ENCODE measurements around the gene UGDH. TPM values are rescaled to one million over a fixed set of nuclear protein-coding genes. Genes with fewer than 3 reads are reported as not detected.

UGDH gene
- total RNA-seq, 1 experiment from 2014 or later: 50.9 TPM

- ChIA-PET POLR2A (interaction anchor here (1.1 kb wide), 1 partner anchor 17 kb away, joined by 4 read pairs; no protein-coding TSS in a partner anchor), CTCF (interaction anchor here (0.6 kb wide), 2 partner anchors 14 to 279 kb away, joined by 3 to 5 read pairs; no protein-coding TSS in a partner anchor)
- TF ChIP-seq CTCF (IDR thresholded peaks at IDR 0.05; ENCODE audit: unreplicated experiment): no peak
- no peak overlapping the region for H3K27ac Mint-ChIP-seq (ENCODE audit: low read depth, unreplicated experiment)
- intact Hi-C loops (cut with micrococcal nuclease): no loop called here
- no peak overlapping the region for H3K4me3 Mint-ChIP-seq (ENCODE audit: unreplicated experiment)
- no peak for DNase-seq (ENCODE audit: unreplicated experiment)
- H3K4me1 Mint-ChIP-seq (ENCODE audit: insufficient read depth, unreplicated experiment): peaks cover 7% of the 10 kb centered on the region
- H3K27me3 Mint-ChIP-seq (ENCODE audit: insufficient read depth, unreplicated experiment): no peaks in the 10 kb centered on the region
- no peaks in the 10 kb centered on the region for H3K9me3 Mint-ChIP-seq (ENCODE audit: unreplicated experiment)
- no TSS peak for BruUV-seq (replicated peaks)
- peaks cover 38% of the 10 kb centered on the region for H3K36me3 Mint-ChIP-seq (ENCODE audit: insufficient read depth, unreplicated experiment)
Observed at GRCh38 chr4:39497909-39498726, 29.1 kb downstream of the UGDH start.

- DNase-seq (ENCODE audit: unreplicated experiment): no peak
- H3K9me3 Mint-ChIP-seq (ENCODE audit: unreplicated experiment): no peaks in the 10 kb centered on the region
- ChIA-PET CTCF (interaction anchor here (0.6 to 1.3 kb wide), 2 partner anchors 18 to 482 kb away, joined by 4 to 6 read pairs; partner anchors contain the start of gene PDS5A), POLR2A (interaction anchor here (1.2 to 2.1 kb wide), 2 partner anchors 14 to 143 kb away, joined by 3 to 5 read pairs; no protein-coding TSS in a partner anchor)
- H3K27me3 Mint-ChIP-seq (ENCODE audit: insufficient read depth, unreplicated experiment): no peaks in the 10 kb centered on the region
- no peak overlapping the region for H3K27ac Mint-ChIP-seq (ENCODE audit: low read depth, unreplicated experiment)
- peaks cover 24% of the 10 kb centered on the region for H3K36me3 Mint-ChIP-seq (ENCODE audit: insufficient read depth, unreplicated experiment)
- intact Hi-C loops (cut with micrococcal nuclease): no loop called here
- TF ChIP-seq CTCF (IDR thresholded peaks at IDR 0.05; ENCODE audit: unreplicated experiment): no peak
- BruUV-seq (replicated peaks): no TSS peak
- H3K4me1 Mint-ChIP-seq (ENCODE audit: insufficient read depth, unreplicated experiment): no peaks in the 10 kb centered on the region
- H3K4me3 Mint-ChIP-seq (ENCODE audit: unreplicated experiment): no peak overlapping the region
Observed at GRCh38 chr4:39495446-39496213, 31.6 kb downstream of the UGDH start.

GRCh38 chr4:39494354-39494753 lies 32.9 kb downstream of the UGDH start:
- no peak for DNase-seq (ENCODE audit: unreplicated experiment)
- ChIA-PET POLR2A (no interaction called here), CTCF (interaction anchor here (1.2 kb wide), 1 partner anchor 25 kb away, joined by 3 read pairs; no protein-coding TSS in a partner anchor)
- no peak for TF ChIP-seq CTCF (IDR thresholded peaks at IDR 0.05; ENCODE audit: unreplicated experiment)
- no peaks in the 10 kb centered on the region for H3K4me1 Mint-ChIP-seq (ENCODE audit: insufficient read depth, unreplicated experiment)
- no TSS peak for BruUV-seq (replicated peaks)
- H3K27ac Mint-ChIP-seq (ENCODE audit: low read depth, unreplicated experiment): no peak overlapping the region
- H3K4me3 Mint-ChIP-seq (ENCODE audit: unreplicated experiment): no peak overlapping the region
- H3K27me3 Mint-ChIP-seq (ENCODE audit: insufficient read depth, unreplicated experiment): no peaks in the 10 kb centered on the region
- intact Hi-C loops (cut with micrococcal nuclease): no loop called here
- H3K36me3 Mint-ChIP-seq (ENCODE audit: insufficient read depth, unreplicated experiment): peaks cover 11% of the 10 kb centered on the region
- H3K9me3 Mint-ChIP-seq (ENCODE audit: unreplicated experiment): no peaks in the 10 kb centered on the region

- intact Hi-C loops (cut with micrococcal nuclease): no loop called here
- Mint-ChIP-seq H3K27ac (ENCODE audit: low read depth, unreplicated experiment) (no peak overlapping the region), H3K27me3 (ENCODE audit: insufficient read depth, unreplicated experiment) (no peaks in the 10 kb centered on the region), H3K4me1 (ENCODE audit: insufficient read depth, unreplicated experiment) (no peaks in the 10 kb centered on the region), H3K4me3 (ENCODE audit: unreplicated experiment) (no peak overlapping the region), H3K36me3 (ENCODE audit: insufficient read depth, unreplicated experiment) (no peaks in the 10 kb centered on the region), H3K9me3 (ENCODE audit: unreplicated experiment) (no peaks in the 10 kb centered on the region)
- DNase-seq (ENCODE audit: unreplicated experiment): no peak
- CTCF ChIA-PET: no interaction called here
- no peak for TF ChIP-seq CTCF (IDR thresholded peaks at IDR 0.05; ENCODE audit: unreplicated experiment)
- POLR2A ChIA-PET: no interaction called here
- no TSS peak for BruUV-seq (replicated peaks)
Observed at GRCh38 chr4:39490322-39490721, 36.9 kb downstream of the UGDH start.
